ENCODE results near the gene DOK6. TPM values are rescaled to one million over a fixed set of nuclear protein-coding genes. Genes with fewer than 3 reads are reported as not detected.

DOK6 gene
- total RNA-seq, 4 donors from 2014 or later, result 0.13 to 0.17 TPM; not detected in 2

DNA sequence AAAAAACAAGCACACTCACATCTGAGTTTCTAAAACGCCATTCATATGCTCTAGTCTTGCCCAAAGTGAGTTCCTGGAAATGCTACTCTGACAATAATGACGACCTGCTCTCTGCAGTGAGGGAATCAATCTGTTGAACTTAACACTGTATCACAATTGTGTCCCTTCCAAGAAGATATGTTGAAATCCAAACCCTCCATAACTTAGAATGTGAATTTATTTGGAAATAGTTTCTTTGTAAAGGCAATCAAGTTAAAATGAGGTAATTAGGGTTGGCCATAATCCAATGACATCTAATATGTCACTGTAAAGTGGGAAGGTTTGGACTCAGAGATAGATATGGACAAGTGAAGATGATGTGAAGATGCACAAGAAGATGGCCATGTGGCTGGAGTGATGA lies 282.5 kb downstream of the DOK6 start:
- Histone ChIP-seq H3K4me3 (no peak overlapping the region), H3K27ac (no peak overlapping the region), H3K27me3 (no peaks in the 10 kb centered on the region), H3K9me3 (no peaks in the 10 kb centered on the region), H3K36me3 (no peaks in the 10 kb centered on the region), H3K4me1 (no peaks in the 10 kb centered on the region)
- TF ChIP-seq, protein P1, sequence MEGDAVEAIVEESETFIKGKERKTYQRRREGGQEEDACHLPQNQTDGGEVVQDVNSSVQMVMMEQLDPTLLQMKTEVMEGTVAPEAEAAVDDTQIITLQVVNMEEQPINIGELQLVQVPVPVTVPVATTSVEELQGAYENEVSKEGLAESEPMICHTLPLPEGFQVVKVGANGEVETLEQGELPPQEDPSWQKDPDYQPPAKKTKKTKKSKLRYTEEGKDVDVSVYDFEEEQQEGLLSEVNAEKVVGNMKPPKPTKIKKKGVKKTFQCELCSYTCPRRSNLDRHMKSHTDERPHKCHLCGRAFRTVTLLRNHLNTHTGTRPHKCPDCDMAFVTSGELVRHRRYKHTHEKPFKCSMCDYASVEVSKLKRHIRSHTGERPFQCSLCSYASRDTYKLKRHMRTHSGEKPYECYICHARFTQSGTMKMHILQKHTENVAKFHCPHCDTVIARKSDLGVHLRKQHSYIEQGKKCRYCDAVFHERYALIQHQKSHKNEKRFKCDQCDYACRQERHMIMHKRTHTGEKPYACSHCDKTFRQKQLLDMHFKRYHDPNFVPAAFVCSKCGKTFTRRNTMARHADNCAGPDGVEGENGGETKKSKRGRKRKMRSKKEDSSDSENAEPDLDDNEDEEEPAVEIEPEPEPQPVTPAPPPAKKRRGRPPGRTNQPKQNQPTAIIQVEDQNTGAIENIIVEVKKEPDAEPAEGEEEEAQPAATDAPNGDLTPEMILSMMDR (IDR thresholded peaks at IDR 0.05 in 4 of 5, conservative IDR thresholded peaks at IDR 0.05 in 1 of 5), result no peak
- TF ChIP-seq POLR2A (IDR thresholded peaks at IDR 0.05), result no peak
- intact Hi-C loops (cut with DNase I; ENCODE audit: low total_unique reads), result no loop called here
- DNase-seq (no peak), ATAC-seq (no peak)
- in situ Hi-C loops (cut with MboI; ENCODE audit: low sequenced_read_pairs in 4 of 4), result loop anchor here in 1 of 4 donors (25.0 kb wide), 1 partner anchor 96 kb away; no protein-coding TSS in a partner anchor

- in situ Hi-C loops (cut with MboI; ENCODE audit: low sequenced_read_pairs in 4 of 4) (loop anchor here in 1 of 4 donors (25.0 kb wide), 1 partner anchor 97 kb away; no protein-coding TSS in a partner anchor), intact Hi-C loops (cut with DNase I; ENCODE audit: low total_unique reads) (no loop called here)
- no peak for TF ChIP-seq POLR2A (IDR thresholded peaks at IDR 0.05)
- TF ChIP-seq, protein P1 (IDR thresholded peaks at IDR 0.05 in 4 of 5, conservative IDR thresholded peaks at IDR 0.05 in 1 of 5), result no peak
- Histone ChIP-seq H3K4me1 (no peaks in the 10 kb centered on the region), H3K36me3 (no peaks in the 10 kb centered on the region), H3K27me3 (no peaks in the 10 kb centered on the region), H3K27ac (no peak overlapping the region), H3K9me3 (no peaks in the 10 kb centered on the region), H3K4me3 (no peak overlapping the region)
- ATAC-seq, result no peak
- DNase-seq, result no peak
Observed at GRCh38 chr18:69684789-69685188, 284.1 kb downstream of the DOK6 start.

DNA sequence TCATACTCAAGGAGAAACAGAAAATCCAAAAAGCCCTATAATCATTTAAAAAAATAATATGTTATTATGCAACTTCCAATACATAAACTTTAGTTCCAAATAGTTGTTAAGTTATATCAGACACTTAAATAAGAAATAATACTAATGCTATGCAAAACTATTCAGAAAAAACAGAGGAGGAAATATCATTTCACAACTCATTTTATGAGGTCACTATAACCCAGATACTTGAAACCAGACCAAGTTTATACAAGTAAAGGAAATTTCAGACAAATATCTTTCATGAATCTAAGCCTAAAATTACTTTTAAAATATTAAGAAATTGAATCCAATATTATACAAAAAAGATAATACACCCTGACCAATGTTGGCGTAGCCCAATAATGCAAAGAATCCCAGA lies 286.2 kb downstream of the DOK6 start:
- ATAC-seq (no peak), DNase-seq (no peak)
- no peak overlapping the region for H3K4me3 ChIP-seq
- intact Hi-C loops (cut with DNase I; ENCODE audit: low total_unique reads), result no loop called here
- in situ Hi-C loops (cut with MboI; ENCODE audit: low sequenced_read_pairs in 4 of 4), result loop anchor here in 1 of 4 donors (25.0 kb wide), 1 partner anchor 100 kb away; no protein-coding TSS in a partner anchor
- no peaks in the 10 kb centered on the region for H3K36me3 ChIP-seq
- no peaks in the 10 kb centered on the region for H3K9me3 ChIP-seq
- H3K27ac ChIP-seq, result no peak overlapping the region
- no peaks in the 10 kb centered on the region for H3K27me3 ChIP-seq
- no peaks in the 10 kb centered on the region for H3K4me1 ChIP-seq
- TF ChIP-seq POLR2A (IDR thresholded peaks at IDR 0.05), result no peak
- TF ChIP-seq, protein P1 (IDR thresholded peaks at IDR 0.05 in 4 of 5, conservative IDR thresholded peaks at IDR 0.05 in 1 of 5), result no peak

GRCh38 chr18:69689121-69689759 lies 288.6 kb downstream of the DOK6 start:
- Histone ChIP-seq H3K4me3 (no peak overlapping the region), H3K36me3 (no peaks in the 10 kb centered on the region), H3K9me3 (no peaks in the 10 kb centered on the region), H3K4me1 (no peaks in the 10 kb centered on the region), H3K27me3 (no peaks in the 10 kb centered on the region), H3K27ac (no peak overlapping the region)
- intact Hi-C loops (cut with DNase I; ENCODE audit: low total_unique reads), result no loop called here
- DNase-seq (no peak), ATAC-seq (no peak)
- TF ChIP-seq, protein P1 (IDR thresholded peaks at IDR 0.05 in 4 of 5, conservative IDR thresholded peaks at IDR 0.05 in 1 of 5), result no peak
- TF ChIP-seq POLR2A (IDR thresholded peaks at IDR 0.05), result no peak
- in situ Hi-C loops (cut with MboI; ENCODE audit: low sequenced_read_pairs in 4 of 4), result loop anchor here in 1 of 4 donors (25.0 kb wide), 1 partner anchor 102 kb away; no protein-coding TSS in a partner anchor
